AG09319 (cell line): Measurements from ENCODE around the gene FNDC3B.

Experiments
- DNase-seq: peaks from one replicate; pipeline ENCODE4 v3.0.0-alpha.2; 2010; ENCODE audit warnings: low read depth; ENCODE audit errors: extremely low read depth
- CTCF ChIP-seq: IDR thresholded peaks from 2 replicates; pipeline ENCODE4 v1.5.1; 2011; ENCODE audit warnings: low read depth, mild to moderate bottlenecking, inconsistent platforms, low read length, moderate library complexity

The FNDC3B gene

GRCh38 chr3:172113710-172114109 is 74.3 kb downstream of the FNDC3B start:
- TF ChIP-seq CTCF = no peak
- no peak for DNase-seq

- no peak for TF ChIP-seq CTCF
- DNase-seq = no peak
These were observed 75.7 kb downstream of the FNDC3B start for GRCh38 chr3:172115059-172115458.

GRCh38 chr3:172115787-172116186 is 76.4 kb downstream of the FNDC3B start:
- DNase-seq = no peak
- no peak for TF ChIP-seq CTCF

- no peak for DNase-seq
- TF ChIP-seq CTCF = no peak
These were observed 78.6 kb downstream of the FNDC3B start for GRCh38 chr3:172118019-172118418.

- TF ChIP-seq CTCF = no peak
- no peak for DNase-seq
These were observed 80.0 kb downstream of the FNDC3B start for GRCh38 chr3:172119266-172119969.

- DNase-seq = no peak
- no peak for TF ChIP-seq CTCF
These were observed 81.5 kb downstream of the FNDC3B start for GRCh38 chr3:172120912-172121311.

- DNase-seq = no peak
- TF ChIP-seq CTCF = no peak
These were observed 82.6 kb downstream of the FNDC3B start for GRCh38 chr3:172121981-172122380.
